Measurements from ENCODE around the gene FTSJ3.
A peak's percentile ranks its signal among the peaks of the same experiment; 100 is the strongest.
"Not testable (repeated sequence)": the region's sequence is repeated elsewhere in the genome, so short reads cannot be mapped to it uniquely, and the experiment has no call there.

Gene FTSJ3

DNA sequence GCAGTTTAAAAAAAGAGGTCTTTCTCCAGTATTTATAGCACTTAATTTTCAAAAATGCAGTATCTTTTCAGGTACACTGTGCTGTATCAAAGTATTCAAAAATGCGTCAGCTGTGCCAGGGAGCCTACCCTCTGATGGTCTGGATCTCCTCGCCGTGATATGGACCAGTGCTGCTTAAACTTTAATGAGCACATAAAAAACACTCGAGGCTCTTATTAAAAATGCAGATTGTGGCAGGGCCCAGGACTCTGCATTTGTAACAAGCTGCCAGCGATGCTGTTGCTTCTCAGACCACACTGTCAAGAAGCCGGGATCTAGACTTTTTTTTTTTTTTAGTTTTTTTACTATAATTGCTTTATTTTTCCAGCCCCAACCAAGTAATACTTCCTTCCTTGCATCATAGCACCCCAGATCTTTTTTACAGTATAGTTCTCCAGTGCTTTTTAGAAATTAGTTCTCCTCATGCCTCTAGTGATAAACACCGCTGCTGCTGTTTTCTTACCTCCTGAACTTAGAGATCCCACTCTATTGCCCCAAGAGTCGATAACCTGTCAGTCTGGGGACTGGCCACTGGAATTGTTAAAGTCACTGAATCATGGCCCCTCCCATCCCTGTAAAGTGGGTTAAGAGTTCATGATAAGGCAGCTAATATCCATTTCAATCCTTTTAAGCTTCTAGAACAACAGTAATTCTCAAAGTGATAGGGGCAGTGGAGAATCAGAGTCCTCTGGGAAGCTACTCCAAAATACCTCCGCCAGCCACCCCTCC, 16.6 kb upstream of the FTSJ3 start:
- TF ChIP-seq, protein P1, sequence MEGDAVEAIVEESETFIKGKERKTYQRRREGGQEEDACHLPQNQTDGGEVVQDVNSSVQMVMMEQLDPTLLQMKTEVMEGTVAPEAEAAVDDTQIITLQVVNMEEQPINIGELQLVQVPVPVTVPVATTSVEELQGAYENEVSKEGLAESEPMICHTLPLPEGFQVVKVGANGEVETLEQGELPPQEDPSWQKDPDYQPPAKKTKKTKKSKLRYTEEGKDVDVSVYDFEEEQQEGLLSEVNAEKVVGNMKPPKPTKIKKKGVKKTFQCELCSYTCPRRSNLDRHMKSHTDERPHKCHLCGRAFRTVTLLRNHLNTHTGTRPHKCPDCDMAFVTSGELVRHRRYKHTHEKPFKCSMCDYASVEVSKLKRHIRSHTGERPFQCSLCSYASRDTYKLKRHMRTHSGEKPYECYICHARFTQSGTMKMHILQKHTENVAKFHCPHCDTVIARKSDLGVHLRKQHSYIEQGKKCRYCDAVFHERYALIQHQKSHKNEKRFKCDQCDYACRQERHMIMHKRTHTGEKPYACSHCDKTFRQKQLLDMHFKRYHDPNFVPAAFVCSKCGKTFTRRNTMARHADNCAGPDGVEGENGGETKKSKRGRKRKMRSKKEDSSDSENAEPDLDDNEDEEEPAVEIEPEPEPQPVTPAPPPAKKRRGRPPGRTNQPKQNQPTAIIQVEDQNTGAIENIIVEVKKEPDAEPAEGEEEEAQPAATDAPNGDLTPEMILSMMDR (IDR thresholded peaks at IDR 0.05; ENCODE audit: insufficient read depth, missing control alignments) = no peak
- DNase-seq (ENCODE audit: insufficient read length, low spot score) = no peak
- FAIRE-seq = no peak

DNA sequence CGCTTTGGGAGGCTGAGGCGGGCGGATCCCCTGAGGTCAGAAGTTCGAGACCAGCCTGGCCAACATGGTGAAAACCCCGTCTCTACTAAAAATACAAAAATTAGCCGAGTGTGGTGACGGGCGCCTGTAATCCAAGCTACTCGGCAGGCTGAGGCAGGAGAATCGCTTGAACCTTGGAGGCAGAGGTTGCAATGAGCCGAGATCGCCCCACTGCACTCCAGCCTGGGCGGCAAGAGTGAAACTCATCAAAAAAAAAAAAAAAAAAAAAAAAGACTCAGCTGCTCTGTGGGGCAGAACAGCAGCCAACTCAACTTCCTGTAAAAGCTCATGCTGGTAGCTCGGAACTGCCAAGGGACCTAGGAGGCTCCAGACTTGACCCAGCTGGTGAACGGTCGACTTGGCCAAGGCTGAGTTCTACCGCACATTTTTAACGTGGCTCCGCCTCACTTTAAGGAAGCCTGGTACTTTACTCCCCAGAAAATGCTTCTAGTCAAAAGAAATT, 16.0 kb upstream of the FTSJ3 start:
- not testable (repeated sequence) for FAIRE-seq; DNase-seq (ENCODE audit: insufficient read length, low spot score)

DNA sequence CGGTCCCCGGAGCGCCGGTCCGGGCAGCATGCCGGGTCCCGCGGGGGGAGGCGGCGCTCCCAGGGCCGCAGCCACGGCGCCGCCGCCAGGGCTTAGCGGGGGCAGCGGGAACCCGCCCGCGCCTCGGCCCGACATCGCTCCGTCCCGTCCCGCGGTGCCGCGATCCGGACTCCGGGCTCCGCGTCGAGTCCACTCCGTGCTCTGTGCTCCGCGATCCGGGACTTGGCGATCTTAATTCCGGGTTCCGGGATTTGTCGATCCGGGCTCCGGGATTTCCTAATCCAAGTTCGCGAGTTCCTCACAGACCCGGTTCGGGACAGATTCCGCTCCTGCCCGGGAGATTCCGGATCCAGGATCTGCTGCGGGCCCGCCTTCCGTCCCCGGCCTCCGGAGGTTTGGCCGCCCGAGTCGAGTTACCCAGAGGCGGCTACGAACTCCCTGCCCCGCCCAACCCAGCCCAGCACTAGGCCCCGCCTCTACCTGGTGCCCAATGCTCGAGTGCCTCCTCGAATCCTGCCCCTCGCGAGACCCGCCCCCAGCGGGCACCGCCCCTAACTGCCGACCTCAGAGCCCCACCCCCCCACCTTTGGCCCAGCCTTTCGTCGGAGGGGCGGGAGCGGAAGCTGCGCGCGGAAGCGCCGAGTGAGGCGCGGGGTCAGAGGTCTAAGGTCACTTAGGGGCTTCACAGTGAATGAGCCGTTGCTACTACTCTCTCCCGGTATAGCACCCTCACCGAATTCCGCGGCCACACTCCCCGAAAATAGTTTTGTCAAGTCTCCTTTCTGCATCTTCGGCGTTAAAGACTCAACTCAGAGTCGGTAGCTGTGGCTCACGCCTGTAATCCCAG, 15.3 kb upstream of the FTSJ3 start, which contains the start of gene SMARCD2:
Gene SMARCD2 (minus strand): TSS at position 146 of the 847 bp plus-strand sequence. CDS start 11 bp downstream, at position 135.
- TF ChIP-seq, protein P1 (IDR thresholded peaks at IDR 0.05; ENCODE audit: insufficient read depth, missing control alignments) = no peak
- DNase-seq (ENCODE audit: insufficient read length, low spot score) (peak; percentile 54), FAIRE-seq (no peak)

DNA sequence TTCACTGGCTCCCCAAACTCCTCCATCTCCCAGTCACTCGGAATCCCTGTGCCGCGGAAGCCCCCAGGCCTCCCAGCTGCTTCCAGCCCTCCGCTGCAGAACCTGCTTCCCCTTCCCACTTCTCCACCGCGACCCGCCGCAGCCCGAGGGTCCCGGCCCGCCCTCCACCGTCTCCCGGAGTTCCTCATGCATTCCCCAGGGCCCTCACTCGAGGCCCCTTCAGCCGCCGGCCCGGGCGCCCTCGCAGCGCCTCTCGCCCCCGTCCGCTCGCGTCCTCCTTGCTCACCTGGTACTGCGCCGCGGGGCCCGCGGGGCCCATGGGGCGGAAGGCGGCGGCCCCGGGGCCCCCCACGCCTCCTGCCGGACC, 14.7 kb upstream of the FTSJ3 start:
- TF ChIP-seq, protein P1 (IDR thresholded peaks at IDR 0.05; ENCODE audit: insufficient read depth, missing control alignments) = no peak
- FAIRE-seq (no peak), DNase-seq (ENCODE audit: insufficient read length, low spot score) (no peak)

DNA sequence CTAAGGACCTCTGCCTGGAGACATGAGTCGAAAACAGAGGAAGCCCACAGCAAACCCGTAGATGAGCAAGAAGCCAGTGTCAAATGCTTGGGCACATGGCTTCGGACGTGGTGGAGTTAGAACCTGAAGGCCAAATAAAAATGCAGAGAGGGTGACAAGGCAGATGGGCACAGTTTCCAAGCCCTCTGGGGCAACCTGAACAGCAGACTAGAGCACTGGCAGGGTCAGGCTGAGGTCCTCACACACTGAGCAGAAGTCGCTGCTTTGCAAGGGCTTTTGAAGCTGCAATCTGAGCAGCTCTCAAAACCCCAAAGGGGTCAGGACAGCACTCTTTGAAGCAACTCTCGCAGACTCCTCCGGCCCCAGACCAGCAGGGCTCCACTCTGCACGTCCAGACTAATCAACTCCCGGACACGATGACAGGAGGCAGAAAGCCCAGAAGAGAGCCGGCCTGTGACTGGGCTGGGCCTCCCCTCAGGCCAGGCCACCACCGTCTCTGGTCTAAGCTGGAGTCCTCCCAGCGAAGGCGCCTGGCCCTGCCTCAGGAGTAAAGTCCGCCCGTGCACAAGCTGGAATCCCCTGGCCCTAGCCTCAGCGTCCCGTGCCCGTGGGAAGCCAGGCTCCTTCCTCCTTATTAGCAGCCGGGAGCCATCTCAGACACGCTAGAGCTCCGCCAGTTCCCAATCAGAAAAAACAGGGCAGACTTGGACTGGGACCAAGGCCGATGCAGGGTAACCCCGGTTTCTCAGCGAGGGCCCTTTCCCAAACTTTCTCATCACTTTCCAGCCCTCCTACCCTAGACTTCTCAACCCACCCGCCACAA, 14.1 kb upstream of the FTSJ3 start:
- FAIRE-seq (no peak), DNase-seq (ENCODE audit: insufficient read length, low spot score) (no peak)
- TF ChIP-seq, protein P1 (IDR thresholded peaks at IDR 0.05; ENCODE audit: insufficient read depth, missing control alignments) = no peak

DNA sequence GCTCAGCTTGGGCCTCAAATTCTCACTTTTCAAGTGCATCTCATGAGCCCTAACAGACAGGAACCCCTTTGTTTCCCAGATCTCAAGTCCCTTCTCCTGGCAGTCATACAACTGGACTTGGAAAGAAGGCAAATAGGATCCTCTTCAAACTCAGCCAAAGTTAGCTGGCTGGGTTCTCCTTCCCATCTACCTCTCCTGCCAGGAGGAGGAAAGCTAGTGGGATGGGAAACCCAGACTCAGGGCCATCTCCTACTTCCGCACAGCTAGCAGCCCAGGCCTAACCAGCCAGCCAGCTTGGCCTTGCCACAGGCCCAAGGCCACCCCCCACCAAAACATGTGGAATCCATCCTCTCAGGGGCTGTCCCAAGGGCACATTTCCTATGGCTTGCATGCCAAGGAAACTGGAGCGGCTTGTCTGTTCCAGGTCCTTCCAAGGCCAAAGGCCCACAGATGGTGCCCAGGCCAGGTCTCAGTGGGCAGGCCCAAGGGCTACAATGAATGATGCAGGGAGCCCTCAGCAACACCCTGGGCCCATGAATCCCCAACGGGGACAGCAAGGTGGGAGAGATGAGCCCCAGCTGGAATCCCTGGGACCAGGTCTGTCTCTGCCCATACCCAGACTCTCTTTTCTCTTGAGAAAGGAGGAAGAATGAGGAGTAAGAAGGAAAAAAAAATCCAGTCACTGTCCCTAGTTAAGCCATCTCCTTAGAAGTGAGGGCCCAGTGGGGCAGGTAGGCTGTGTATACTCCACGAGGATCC, 13.3 kb upstream of the FTSJ3 start:
- no peak for DNase-seq (ENCODE audit: insufficient read length, low spot score)
- no peak for FAIRE-seq
- TF ChIP-seq, protein P1 (IDR thresholded peaks at IDR 0.05; ENCODE audit: insufficient read depth, missing control alignments) = no peak

Measured in D721Med (cell line).